HCT116 (cell line): ENCODE results near the gene STX5.

Experiments used
- ATF3 ChIP-seq: IDR thresholded peaks from 2 replicates; pipeline ENCODE4 v1.6.1; 2012
- EZH2 ChIP-seq: fragments of 200-600 bp; sonication (generic); IDR thresholded peaks from 2 replicates; pipeline ENCODE4 v1.6.1; 2017; ENCODE audit warnings: antibody characterized with exemption, mixed run types
- EZH2phosphoT487 ChIP-seq: fragments of 200-600 bp; IDR thresholded peaks from 2 replicates; pipeline ENCODE4 v1.6.1; 2018; ENCODE audit warnings: antibody characterized with exemption, borderline replicate concordance
- JUND ChIP-seq: IDR thresholded peaks from 2 replicates; pipeline ENCODE4 v1.6.1; 2012
- POLR2A ChIP-seq: IDR thresholded peaks from 2 replicates; pipeline ENCODE4 v1.7.0; 2011; ENCODE audit warnings: borderline replicate concordance; ENCODE audit not compliant: insufficient read depth, insufficient read length; ENCODE audit errors: extremely low read depth
- POLR2AphosphoS5 ChIP-seq: IDR thresholded peaks from 2 replicates; pipeline ENCODE4 v1.6.1; 2011; ENCODE audit warnings: mild to moderate bottlenecking, low read depth, low read length, moderate library complexity
- ZFX ChIP-seq: fragments of 450-650 bp; IDR thresholded peaks from 2 replicates; pipeline ENCODE4 v1.6.1; 2017
- ZNF274 ChIP-seq: fragments of 200-500 bp; sonication (Bioruptor generic); IDR thresholded peaks from 2 replicates; pipeline ENCODE4 v1.6.1; 2014; ENCODE audit warnings: mild to moderate bottlenecking, low read depth, low read length, inconsistent platforms
- TF ChIP-seq, protein P1 (sequence below): IDR thresholded peaks from 2 replicates; pipeline ENCODE4 v1.6.1; 2012; ENCODE audit warnings: low read depth
- TF ChIP-seq, protein P2 (sequence below), 3 experiments: fragments of 200-600 bp in 1 of 3; sonication (generic) in 1 of 3; IDR thresholded peaks in 2 of 3; conservative IDR thresholded peaks in 1 of 3; 2 replicates each; pipeline ENCODE4 v1.5.1; 2012 to 2017; ENCODE audit warnings: low read depth in 2 of 3, low read length in 2 of 3, antibody characterized with exemption in 1 of 3, borderline replicate concordance in 1 of 3, control low read depth in 1 of 3, mild to moderate bottlenecking in 1 of 3, mixed read lengths in 1 of 3, mixed run types in 1 of 3, moderate library complexity in 1 of 3; ENCODE audit not compliant: insufficient read depth in 1 of 3

- TF ChIP-seq ZFX = no peak
- TF ChIP-seq, protein P1, sequence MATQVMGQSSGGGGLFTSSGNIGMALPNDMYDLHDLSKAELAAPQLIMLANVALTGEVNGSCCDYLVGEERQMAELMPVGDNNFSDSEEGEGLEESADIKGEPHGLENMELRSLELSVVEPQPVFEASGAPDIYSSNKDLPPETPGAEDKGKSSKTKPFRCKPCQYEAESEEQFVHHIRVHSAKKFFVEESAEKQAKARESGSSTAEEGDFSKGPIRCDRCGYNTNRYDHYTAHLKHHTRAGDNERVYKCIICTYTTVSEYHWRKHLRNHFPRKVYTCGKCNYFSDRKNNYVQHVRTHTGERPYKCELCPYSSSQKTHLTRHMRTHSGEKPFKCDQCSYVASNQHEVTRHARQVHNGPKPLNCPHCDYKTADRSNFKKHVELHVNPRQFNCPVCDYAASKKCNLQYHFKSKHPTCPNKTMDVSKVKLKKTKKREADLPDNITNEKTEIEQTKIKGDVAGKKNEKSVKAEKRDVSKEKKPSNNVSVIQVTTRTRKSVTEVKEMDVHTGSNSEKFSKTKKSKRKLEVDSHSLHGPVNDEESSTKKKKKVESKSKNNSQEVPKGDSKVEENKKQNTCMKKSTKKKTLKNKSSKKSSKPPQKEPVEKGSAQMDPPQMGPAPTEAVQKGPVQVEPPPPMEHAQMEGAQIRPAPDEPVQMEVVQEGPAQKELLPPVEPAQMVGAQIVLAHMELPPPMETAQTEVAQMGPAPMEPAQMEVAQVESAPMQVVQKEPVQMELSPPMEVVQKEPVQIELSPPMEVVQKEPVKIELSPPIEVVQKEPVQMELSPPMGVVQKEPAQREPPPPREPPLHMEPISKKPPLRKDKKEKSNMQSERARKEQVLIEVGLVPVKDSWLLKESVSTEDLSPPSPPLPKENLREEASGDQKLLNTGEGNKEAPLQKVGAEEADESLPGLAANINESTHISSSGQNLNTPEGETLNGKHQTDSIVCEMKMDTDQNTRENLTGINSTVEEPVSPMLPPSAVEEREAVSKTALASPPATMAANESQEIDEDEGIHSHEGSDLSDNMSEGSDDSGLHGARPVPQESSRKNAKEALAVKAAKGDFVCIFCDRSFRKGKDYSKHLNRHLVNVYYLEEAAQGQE = no peak
- TF ChIP-seq JUND = no peak
- TF ChIP-seq, protein P2, sequence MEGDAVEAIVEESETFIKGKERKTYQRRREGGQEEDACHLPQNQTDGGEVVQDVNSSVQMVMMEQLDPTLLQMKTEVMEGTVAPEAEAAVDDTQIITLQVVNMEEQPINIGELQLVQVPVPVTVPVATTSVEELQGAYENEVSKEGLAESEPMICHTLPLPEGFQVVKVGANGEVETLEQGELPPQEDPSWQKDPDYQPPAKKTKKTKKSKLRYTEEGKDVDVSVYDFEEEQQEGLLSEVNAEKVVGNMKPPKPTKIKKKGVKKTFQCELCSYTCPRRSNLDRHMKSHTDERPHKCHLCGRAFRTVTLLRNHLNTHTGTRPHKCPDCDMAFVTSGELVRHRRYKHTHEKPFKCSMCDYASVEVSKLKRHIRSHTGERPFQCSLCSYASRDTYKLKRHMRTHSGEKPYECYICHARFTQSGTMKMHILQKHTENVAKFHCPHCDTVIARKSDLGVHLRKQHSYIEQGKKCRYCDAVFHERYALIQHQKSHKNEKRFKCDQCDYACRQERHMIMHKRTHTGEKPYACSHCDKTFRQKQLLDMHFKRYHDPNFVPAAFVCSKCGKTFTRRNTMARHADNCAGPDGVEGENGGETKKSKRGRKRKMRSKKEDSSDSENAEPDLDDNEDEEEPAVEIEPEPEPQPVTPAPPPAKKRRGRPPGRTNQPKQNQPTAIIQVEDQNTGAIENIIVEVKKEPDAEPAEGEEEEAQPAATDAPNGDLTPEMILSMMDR (IDR thresholded peaks at IDR 0.05 in 2 of 3, conservative IDR thresholded peaks at IDR 0.05 in 1 of 3; ENCODE audit: borderline replicate concordance in 1 of 3, insufficient read depth in 1 of 3, low read depth in 2 of 3, low read length in 2 of 3) = no peak
- TF ChIP-seq POLR2A = no peak
- TF ChIP-seq EZH2 = no peak
- TF ChIP-seq ATF3 = no peak
- TF ChIP-seq EZH2phosphoT487 = no peak
- TF ChIP-seq POLR2AphosphoS5 = no peak
- no peak for TF ChIP-seq ZNF274
These were observed 48.5 kb upstream of the STX5 start for GRCh38 chr11:62880231-62880802.
